ENCODE measurements around the gene ZNF385C. TPM values are rescaled to one million over a fixed set of nuclear protein-coding genes. Genes with fewer than 3 reads are reported as not detected.

ZNF385C gene
- total RNA-seq, 1 donor from 2014 or later = not detected

GRCh38 chr17:42118126-42118510, 19.8 kb upstream of the ZNF385C start:
- no peak for TF ChIP-seq CTCF (conservative IDR thresholded peaks at IDR 0.05; ENCODE audit: low read depth, low read length)
- no peak overlapping the region for H3K4me3 ChIP-seq (ENCODE audit: low read depth, low read length)
- DNase-seq (ENCODE audit: low read depth) = no peak

- no peak for DNase-seq (ENCODE audit: low read depth)
- TF ChIP-seq CTCF (conservative IDR thresholded peaks at IDR 0.05; ENCODE audit: low read depth, low read length) = no peak
Observed at GRCh38 chr17:42117397-42118125, 19.3 kb upstream of the ZNF385C start.

GRCh38 chr17:42116705-42117396, 18.6 kb upstream of the ZNF385C start:
- H3K4me3 ChIP-seq (ENCODE audit: low read depth, low read length) = no peak overlapping the region
- DNase-seq (ENCODE audit: low read depth) = no peak
- TF ChIP-seq CTCF (conservative IDR thresholded peaks at IDR 0.05; ENCODE audit: low read depth, low read length) = peak; percentile 84

More at GRCh38 chr17:42117397-42118125, 19.3 kb upstream of the ZNF385C start:
- H3K4me3 ChIP-seq (ENCODE audit: low read depth, low read length) = no peak overlapping the region

GRCh38 chr17:42114118-42114517, 15.8 kb upstream of the ZNF385C start:
- H3K4me3 ChIP-seq (ENCODE audit: low read depth, low read length) = no peak overlapping the region
- no peak for TF ChIP-seq CTCF (conservative IDR thresholded peaks at IDR 0.05; ENCODE audit: low read depth, low read length)
- DNase-seq (ENCODE audit: low read depth) = no peak

GRCh38 chr17:42113293-42114069, 15.2 kb upstream of the ZNF385C start:
- DNase-seq (ENCODE audit: low read depth) = no peak
- no peak overlapping the region for H3K4me3 ChIP-seq (ENCODE audit: low read depth, low read length)
- no peak for TF ChIP-seq CTCF (conservative IDR thresholded peaks at IDR 0.05; ENCODE audit: low read depth, low read length)

- DNase-seq (ENCODE audit: low read depth) = no peak
- peak within 1 kb of the TSS; percentile 66 for H3K4me3 ChIP-seq (ENCODE audit: low read depth, low read length)
- no peak for TF ChIP-seq CTCF (conservative IDR thresholded peaks at IDR 0.05; ENCODE audit: low read depth, low read length)
Observed at GRCh38 chr17:42112552-42113176, 14.4 kb upstream of the ZNF385C start, which contains the start of gene DHX58. TSS of gene DHX58 (minus strand) at chr17:42112714. CDS start at chr17:42111892, 822 bp downstream.

Measured in epithelial cell of proximal tubule (primary cell).